Stimulated activated CD4-positive, alpha-beta T cell treated with anti-CD3 and anti-CD28 coated beads, Interleukin-2, amount 100 ng/mL, for 24 hours (primary cell): ENCODE data around the gene SLC17A8.
"Not testable (repeated sequence)": the region's sequence is repeated elsewhere in the genome, so short reads cannot be mapped to it uniquely, and the experiment has no call there.

Experiments used
- DNase-seq, 2 donors: peaks; one replicate each; pipeline ENCODE4 v3.0.0-alpha.2; 2020

The SLC17A8 gene

GRCh38 chr12:100372853-100373640 is 16.2 kb downstream of the SLC17A8 start:
- no peak for DNase-seq

- no peak for DNase-seq
Observed at GRCh38 chr12:100375038-100375735, 18.3 kb downstream of the SLC17A8 start.

- DNase-seq: no peak
Observed at GRCh38 chr12:100376161-100376560, 19.3 kb downstream of the SLC17A8 start.

- DNase-seq: no peak
Observed at GRCh38 chr12:100381379-100381778, 24.5 kb downstream of the SLC17A8 start.

GRCh38 chr12:100382338-100382737 is 25.5 kb downstream of the SLC17A8 start:
- no peak for DNase-seq

GRCh38 chr12:100383586-100384558 is 27.0 kb downstream of the SLC17A8 start:
- no peak for DNase-seq

- no peak for DNase-seq
Observed at GRCh38 chr12:100384559-100384935, 27.7 kb downstream of the SLC17A8 start.

GRCh38 chr12:100388382-100388781 is 31.5 kb downstream of the SLC17A8 start:
- no peak for DNase-seq

GRCh38 chr12:100391856-100392255 is 35.0 kb downstream of the SLC17A8 start:
- no peak for DNase-seq

- DNase-seq: no peak
Observed at GRCh38 chr12:100393200-100393599, 36.3 kb downstream of the SLC17A8 start.

GRCh38 chr12:100395811-100396210 is 38.9 kb downstream of the SLC17A8 start:
- DNase-seq: no peak

- DNase-seq: no peak
Observed at GRCh38 chr12:100398307-100398706, 41.4 kb downstream of the SLC17A8 start.

GRCh38 chr12:100399095-100399494 is 42.2 kb downstream of the SLC17A8 start:
- DNase-seq: no peak

- no peak for DNase-seq
Observed at GRCh38 chr12:100401660-100402059, 44.8 kb downstream of the SLC17A8 start.

GRCh38 chr12:100402763-100403162 is 45.9 kb downstream of the SLC17A8 start:
- DNase-seq: no peak

GRCh38 chr12:100403446-100403845 is 46.6 kb downstream of the SLC17A8 start:
- DNase-seq: no peak

- peak in 1 of 2 donors; percentile 34 for DNase-seq
Observed at GRCh38 chr12:100404769-100405407, 48.0 kb downstream of the SLC17A8 start.

GRCh38 chr12:100413001-100413400 is 56.1 kb downstream of the SLC17A8 start:
- no peak for DNase-seq

- no peak for DNase-seq
Observed at GRCh38 chr12:100414739-100415138, 57.9 kb downstream of the SLC17A8 start.

- no peak for DNase-seq
Observed at GRCh38 chr12:100422646-100423045, 65.8 kb downstream of the SLC17A8 start.

- DNase-seq: no peak
Observed at GRCh38 chr12:100426145-100426544, 69.3 kb downstream of the SLC17A8 start.

- DNase-seq: no peak
Observed at GRCh38 chr12:100427078-100427477, 70.2 kb downstream of the SLC17A8 start.

- not testable (repeated sequence) for DNase-seq
Observed at GRCh38 chr12:100430251-100430650, 73.4 kb downstream of the SLC17A8 start.
